ENCODE measurements around the gene ZNF846. TPM values are rescaled to one million over a fixed set of nuclear protein-coding genes. Genes with fewer than 3 reads are reported as not detected.

The ZNF846 gene
- polyA plus RNA-seq = 10 to 100 TPM in 1 of 4 donors, 1 to 10 TPM in 3; 2.2 to 16.7 (median 2.8) TPM
- long read RNA-seq, donor 1 = 0 reads
- long read RNA-seq, donor 2, partial matches to known transcripts = 0 of 1 reads
- long read RNA-seq, donor 2, other reads (novel, unspliced or antisense) = 0 of 1 reads
- long read RNA-seq, donor 3, partial matches to known transcripts = 0 of 1 reads
- long read RNA-seq, donor 3, other reads (novel, unspliced or antisense) = 0 of 1 reads
- long read RNA-seq, donor 4 = 0 reads
- long read RNA-seq, donor 5 = 0 reads
- long read RNA-seq, donor 6, transcript ZNF846-206 (2 exons, 650 nt) = major isoform, 5 of 5 reads
- long read RNA-seq, donor 6, partial matches to known transcripts = 0 of 5 reads
- long read RNA-seq, donor 6, other reads (novel, unspliced or antisense) = 0 of 5 reads
- long read RNA-seq, donor 7, partial matches to known transcripts = 0 of 2 reads
- long read RNA-seq, donor 7, other reads (novel, unspliced or antisense) = 0 of 2 reads
- long read RNA-seq, donor 8 = 0 reads
- long read RNA-seq, donor 9, partial matches to known transcripts = 0 of 1 reads
- long read RNA-seq, donor 9, other reads (novel, unspliced or antisense) = 0 of 1 reads
- long read RNA-seq, donor 10, partial matches to known transcripts = 0 of 3 reads
- long read RNA-seq, donor 10, other reads (novel, unspliced or antisense) = 0 of 3 reads

- 0 to 1% (median 0%) methylated on average over 50 to 65 of the region's 65 CpGs for WGBS, 3 donors
- FAIRE-seq = no peak
Observed at GRCh38 chr19:9768175-9769112, at the start of gene ZNF846. TSS of gene ZNF846 (minus strand) at chr19:9768738. CDS start at chr19:9764950, 3,788 bp downstream.

GRCh38 chr19:9818175-9818733 lies 49.7 kb upstream of the ZNF846 start:
- FAIRE-seq (no peak), DNase-seq (peak in 1 of 2 donors; percentile 21)
- Histone ChIP-seq H3K9me3 (ENCODE audit: control insufficient read depth in 2 of 2, insufficient read depth in 1 of 2, low read depth in 1 of 2, low read length in 1 of 2) (peaks cover 0 to 3% of the 10 kb centered on the region in 2 donors), H3K4me1 (ENCODE audit: control insufficient read depth in 3 of 3, insufficient read depth in 2 of 3, low read depth in 1 of 3, low read length in 2 of 3) (peaks cover 0 to 5% (median 0%) of the 10 kb centered on the region in 3 donors), H3K27me3 (ENCODE audit: control insufficient read depth in 3 of 3, insufficient read depth in 3 of 3, low read length in 3 of 3) (no peaks in the 10 kb centered on the region), H3K4me3 (ENCODE audit: low read depth in 1 of 3, low read length in 3 of 3) (peak overlapping the region; percentile 86 to 93 (median 89)), H3K36me3 (ENCODE audit: control insufficient read depth in 3 of 3, insufficient read depth in 2 of 3, low read depth in 1 of 3, low read length in 3 of 3) (peaks cover 0 to 8% (median 0%) of the 10 kb centered on the region in 3 donors), H3K27ac (ENCODE audit: low read depth in 1 of 3, low read length in 2 of 3) (peak overlapping the region; percentile 95 to 99 (median 97))
- 2 to 3% (median 2%) methylated on average over 32 to 39 of the region's 39 CpGs for WGBS, 3 donors

More at GRCh38 chr19:9768175-9769112, at the start of gene ZNF846:
- peaks cover 0 to 16% of the 10 kb centered on the region in 2 donors for H3K9me3 ChIP-seq (ENCODE audit: control insufficient read depth in 2 of 2, insufficient read depth in 1 of 2, low read depth in 1 of 2, low read length in 1 of 2)
- peaks cover 2 to 7% (median 4%) of the 10 kb centered on the region in 3 donors for H3K36me3 ChIP-seq (ENCODE audit: control insufficient read depth in 3 of 3, insufficient read depth in 2 of 3, low read depth in 1 of 3, low read length in 3 of 3)
- H3K4me3 ChIP-seq (ENCODE audit: low read depth in 1 of 3, low read length in 3 of 3) = peak within 1 kb of the TSS; percentile 42 to 62 (median 48)
- H3K27me3 ChIP-seq (ENCODE audit: control insufficient read depth in 3 of 3, insufficient read depth in 3 of 3, low read length in 3 of 3) = no peaks in the 10 kb centered on the region
- H3K27ac ChIP-seq (ENCODE audit: low read depth in 1 of 3, low read length in 2 of 3) = peak within 1 kb of the TSS; percentile 86 to 99 (median 94)
- H3K4me1 ChIP-seq (ENCODE audit: control insufficient read depth in 3 of 3, insufficient read depth in 2 of 3, low read depth in 1 of 3, low read length in 2 of 3) = peaks cover 0 to 3% (median 0%) of the 10 kb centered on the region in 3 donors
- DNase-seq = peak; percentile 95 to 99

GRCh38 chr19:9811139-9811538 lies 42.6 kb upstream of the ZNF846 start:
- H3K9me3 ChIP-seq (ENCODE audit: control insufficient read depth in 2 of 2, insufficient read depth in 1 of 2, low read depth in 1 of 2, low read length in 1 of 2) = peaks cover 0 to 3% of the 10 kb centered on the region in 2 donors
- no peak for DNase-seq
- 97 to 100% (median 98%) methylated on average over 21 of the region's 21 CpGs for WGBS, 3 donors
- no peaks in the 10 kb centered on the region for H3K4me1 ChIP-seq (ENCODE audit: control insufficient read depth in 3 of 3, insufficient read depth in 2 of 3, low read depth in 1 of 3, low read length in 2 of 3)
- FAIRE-seq = no peak
- H3K27ac ChIP-seq (ENCODE audit: low read depth in 1 of 3, low read length in 2 of 3) = no peak overlapping the region
- no peak overlapping the region for H3K4me3 ChIP-seq (ENCODE audit: low read depth in 1 of 3, low read length in 3 of 3)
- H3K27me3 ChIP-seq (ENCODE audit: control insufficient read depth in 3 of 3, insufficient read depth in 3 of 3, low read length in 3 of 3) = no peaks in the 10 kb centered on the region
- H3K36me3 ChIP-seq (ENCODE audit: control insufficient read depth in 3 of 3, insufficient read depth in 2 of 3, low read depth in 1 of 3, low read length in 3 of 3) = peaks cover 10 to 55% (median 17%) of the 10 kb centered on the region in 3 donors

- H3K9me3 ChIP-seq (ENCODE audit: control insufficient read depth in 2 of 2, insufficient read depth in 1 of 2, low read depth in 1 of 2, low read length in 1 of 2) = no peaks in the 10 kb centered on the region
- no peak overlapping the region for H3K4me3 ChIP-seq (ENCODE audit: low read depth in 1 of 3, low read length in 3 of 3)
- no peaks in the 10 kb centered on the region for H3K4me1 ChIP-seq (ENCODE audit: control insufficient read depth in 3 of 3, insufficient read depth in 2 of 3, low read depth in 1 of 3, low read length in 2 of 3)
- H3K27ac ChIP-seq (ENCODE audit: low read depth in 1 of 3, low read length in 2 of 3) = peak overlapping the region in 1 of 3 donors; percentile 25
- FAIRE-seq (no peak), DNase-seq (no peak)
- peaks cover 10 to 59% (median 19%) of the 10 kb centered on the region in 3 donors for H3K36me3 ChIP-seq (ENCODE audit: control insufficient read depth in 3 of 3, insufficient read depth in 2 of 3, low read depth in 1 of 3, low read length in 3 of 3)
- WGBS, 3 donors = 80 to 94% (median 81%) methylated on average over 11 of the region's 11 CpGs
- H3K27me3 ChIP-seq (ENCODE audit: control insufficient read depth in 3 of 3, insufficient read depth in 3 of 3, low read length in 3 of 3) = no peaks in the 10 kb centered on the region
Observed at GRCh38 chr19:9808855-9809824, 40.6 kb upstream of the ZNF846 start.

- no peak for FAIRE-seq
- WGBS, 3 donors = 93 to 95% (median 94%) methylated on average over 3 of the region's 3 CpGs
- H3K4me3 ChIP-seq (ENCODE audit: low read depth in 1 of 3, low read length in 3 of 3) = no peak overlapping the region
Observed at GRCh38 chr19:9806803-9807202, 38.3 kb upstream of the ZNF846 start.

GRCh38 chr19:9801976-9802375 lies 33.4 kb upstream of the ZNF846 start:
- WGBS, 3 donors = 92 to 95% (median 93%) methylated on average over 10 of the region's 10 CpGs

More at GRCh38 chr19:9806803-9807202, 38.3 kb upstream of the ZNF846 start:
- Histone ChIP-seq H3K27me3 (ENCODE audit: control insufficient read depth in 3 of 3, insufficient read depth in 3 of 3, low read length in 3 of 3) (no peaks in the 10 kb centered on the region), H3K27ac (ENCODE audit: low read depth in 1 of 3, low read length in 2 of 3) (no peak overlapping the region), H3K36me3 (ENCODE audit: control insufficient read depth in 3 of 3, insufficient read depth in 2 of 3, low read depth in 1 of 3, low read length in 3 of 3) (peaks cover 10 to 50% (median 19%) of the 10 kb centered on the region in 3 donors), H3K9me3 (ENCODE audit: control insufficient read depth in 2 of 2, insufficient read depth in 1 of 2, low read depth in 1 of 2, low read length in 1 of 2) (no peaks in the 10 kb centered on the region), H3K4me1 (ENCODE audit: control insufficient read depth in 3 of 3, insufficient read depth in 2 of 3, low read depth in 1 of 3, low read length in 2 of 3) (no peaks in the 10 kb centered on the region)
- no peak for DNase-seq

GRCh38 chr19:9799162-9799561 lies 30.6 kb upstream of the ZNF846 start:
- FAIRE-seq (no peak), DNase-seq (no peak)
- Histone ChIP-seq H3K27ac (ENCODE audit: low read depth in 1 of 3, low read length in 2 of 3) (no peak overlapping the region), H3K4me3 (ENCODE audit: low read depth in 1 of 3, low read length in 3 of 3) (no peak overlapping the region), H3K9me3 (ENCODE audit: control insufficient read depth in 2 of 2, insufficient read depth in 1 of 2, low read depth in 1 of 2, low read length in 1 of 2) (no peaks in the 10 kb centered on the region), H3K4me1 (ENCODE audit: control insufficient read depth in 3 of 3, insufficient read depth in 2 of 3, low read depth in 1 of 3, low read length in 2 of 3) (no peaks in the 10 kb centered on the region), H3K36me3 (ENCODE audit: control insufficient read depth in 3 of 3, insufficient read depth in 2 of 3, low read depth in 1 of 3, low read length in 3 of 3) (no peaks in the 10 kb centered on the region), H3K27me3 (ENCODE audit: control insufficient read depth in 3 of 3, insufficient read depth in 3 of 3, low read length in 3 of 3) (no peaks in the 10 kb centered on the region)

More at GRCh38 chr19:9801976-9802375, 33.4 kb upstream of the ZNF846 start:
- H3K27me3 ChIP-seq (ENCODE audit: control insufficient read depth in 3 of 3, insufficient read depth in 3 of 3, low read length in 3 of 3) = no peaks in the 10 kb centered on the region
- FAIRE-seq = no peak
- H3K27ac ChIP-seq (ENCODE audit: low read depth in 1 of 3, low read length in 2 of 3) = no peak overlapping the region
- no peak for DNase-seq
- H3K4me3 ChIP-seq (ENCODE audit: low read depth in 1 of 3, low read length in 3 of 3) = no peak overlapping the region
- H3K4me1 ChIP-seq (ENCODE audit: control insufficient read depth in 3 of 3, insufficient read depth in 2 of 3, low read depth in 1 of 3, low read length in 2 of 3) = no peaks in the 10 kb centered on the region
- peaks cover 0 to 14% (median 2%) of the 10 kb centered on the region in 3 donors for H3K36me3 ChIP-seq (ENCODE audit: control insufficient read depth in 3 of 3, insufficient read depth in 2 of 3, low read depth in 1 of 3, low read length in 3 of 3)
- H3K9me3 ChIP-seq (ENCODE audit: control insufficient read depth in 2 of 2, insufficient read depth in 1 of 2, low read depth in 1 of 2, low read length in 1 of 2) = no peaks in the 10 kb centered on the region

All from small intestine (tissue), 16 donors.